ENCODE measurements around the gene FGFR1OP2.

DNA sequence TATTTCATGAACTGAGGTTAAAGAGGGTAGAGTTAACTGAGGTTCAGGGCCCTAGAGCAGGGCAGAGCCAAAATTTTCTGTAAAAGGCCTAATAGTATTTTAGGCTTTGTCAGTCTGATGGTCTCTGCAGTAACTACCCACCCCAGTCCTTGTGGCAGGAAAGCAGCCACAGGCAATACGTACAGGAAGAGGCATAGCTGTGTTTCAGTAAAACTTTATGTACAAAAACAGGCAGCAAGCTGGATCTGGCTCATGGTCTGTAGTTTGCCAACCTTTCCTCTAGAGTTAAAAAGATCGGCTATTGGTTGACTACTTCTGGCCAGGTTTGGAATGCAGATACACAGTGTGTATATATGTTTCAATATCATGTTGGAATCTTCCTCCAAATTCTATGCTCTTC lies 58.7 kb downstream of the FGFR1OP2 start:
- TF ChIP-seq, protein P1, sequence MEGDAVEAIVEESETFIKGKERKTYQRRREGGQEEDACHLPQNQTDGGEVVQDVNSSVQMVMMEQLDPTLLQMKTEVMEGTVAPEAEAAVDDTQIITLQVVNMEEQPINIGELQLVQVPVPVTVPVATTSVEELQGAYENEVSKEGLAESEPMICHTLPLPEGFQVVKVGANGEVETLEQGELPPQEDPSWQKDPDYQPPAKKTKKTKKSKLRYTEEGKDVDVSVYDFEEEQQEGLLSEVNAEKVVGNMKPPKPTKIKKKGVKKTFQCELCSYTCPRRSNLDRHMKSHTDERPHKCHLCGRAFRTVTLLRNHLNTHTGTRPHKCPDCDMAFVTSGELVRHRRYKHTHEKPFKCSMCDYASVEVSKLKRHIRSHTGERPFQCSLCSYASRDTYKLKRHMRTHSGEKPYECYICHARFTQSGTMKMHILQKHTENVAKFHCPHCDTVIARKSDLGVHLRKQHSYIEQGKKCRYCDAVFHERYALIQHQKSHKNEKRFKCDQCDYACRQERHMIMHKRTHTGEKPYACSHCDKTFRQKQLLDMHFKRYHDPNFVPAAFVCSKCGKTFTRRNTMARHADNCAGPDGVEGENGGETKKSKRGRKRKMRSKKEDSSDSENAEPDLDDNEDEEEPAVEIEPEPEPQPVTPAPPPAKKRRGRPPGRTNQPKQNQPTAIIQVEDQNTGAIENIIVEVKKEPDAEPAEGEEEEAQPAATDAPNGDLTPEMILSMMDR (IDR thresholded peaks at IDR 0.05): no peak
- no peak for TF ChIP-seq POLR2A (IDR thresholded peaks at IDR 0.05)
